A375 (cell line): ENCODE data around the gene HERC2. TPM values are rescaled to one million over a fixed set of nuclear protein-coding genes. Genes with fewer than 3 reads are reported as not detected.

Source experiments
- small RNA-seq: library from RNA; depleted of rRNA; stranded (forward); fragments of <200 nt; gene quantifications from one replicate; pipeline ENCODE3, GENCODE V24; 2014
- total RNA-seq: library from RNA; depleted of rRNA; stranded (reverse); fragments of >200 nt; shearing (Covaris generic); gene quantifications from 2 replicates; pipeline ENCODE4 v1.2.3, GENCODE V29; 2014; rRNA removed

The HERC2 gene, protein sequence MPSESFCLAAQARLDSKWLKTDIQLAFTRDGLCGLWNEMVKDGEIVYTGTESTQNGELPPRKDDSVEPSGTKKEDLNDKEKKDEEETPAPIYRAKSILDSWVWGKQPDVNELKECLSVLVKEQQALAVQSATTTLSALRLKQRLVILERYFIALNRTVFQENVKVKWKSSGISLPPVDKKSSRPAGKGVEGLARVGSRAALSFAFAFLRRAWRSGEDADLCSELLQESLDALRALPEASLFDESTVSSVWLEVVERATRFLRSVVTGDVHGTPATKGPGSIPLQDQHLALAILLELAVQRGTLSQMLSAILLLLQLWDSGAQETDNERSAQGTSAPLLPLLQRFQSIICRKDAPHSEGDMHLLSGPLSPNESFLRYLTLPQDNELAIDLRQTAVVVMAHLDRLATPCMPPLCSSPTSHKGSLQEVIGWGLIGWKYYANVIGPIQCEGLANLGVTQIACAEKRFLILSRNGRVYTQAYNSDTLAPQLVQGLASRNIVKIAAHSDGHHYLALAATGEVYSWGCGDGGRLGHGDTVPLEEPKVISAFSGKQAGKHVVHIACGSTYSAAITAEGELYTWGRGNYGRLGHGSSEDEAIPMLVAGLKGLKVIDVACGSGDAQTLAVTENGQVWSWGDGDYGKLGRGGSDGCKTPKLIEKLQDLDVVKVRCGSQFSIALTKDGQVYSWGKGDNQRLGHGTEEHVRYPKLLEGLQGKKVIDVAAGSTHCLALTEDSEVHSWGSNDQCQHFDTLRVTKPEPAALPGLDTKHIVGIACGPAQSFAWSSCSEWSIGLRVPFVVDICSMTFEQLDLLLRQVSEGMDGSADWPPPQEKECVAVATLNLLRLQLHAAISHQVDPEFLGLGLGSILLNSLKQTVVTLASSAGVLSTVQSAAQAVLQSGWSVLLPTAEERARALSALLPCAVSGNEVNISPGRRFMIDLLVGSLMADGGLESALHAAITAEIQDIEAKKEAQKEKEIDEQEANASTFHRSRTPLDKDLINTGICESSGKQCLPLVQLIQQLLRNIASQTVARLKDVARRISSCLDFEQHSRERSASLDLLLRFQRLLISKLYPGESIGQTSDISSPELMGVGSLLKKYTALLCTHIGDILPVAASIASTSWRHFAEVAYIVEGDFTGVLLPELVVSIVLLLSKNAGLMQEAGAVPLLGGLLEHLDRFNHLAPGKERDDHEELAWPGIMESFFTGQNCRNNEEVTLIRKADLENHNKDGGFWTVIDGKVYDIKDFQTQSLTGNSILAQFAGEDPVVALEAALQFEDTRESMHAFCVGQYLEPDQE (N-terminal part only)
- 38.7 and 44.8 TPM in 2 replicates for total RNA-seq

DNA sequence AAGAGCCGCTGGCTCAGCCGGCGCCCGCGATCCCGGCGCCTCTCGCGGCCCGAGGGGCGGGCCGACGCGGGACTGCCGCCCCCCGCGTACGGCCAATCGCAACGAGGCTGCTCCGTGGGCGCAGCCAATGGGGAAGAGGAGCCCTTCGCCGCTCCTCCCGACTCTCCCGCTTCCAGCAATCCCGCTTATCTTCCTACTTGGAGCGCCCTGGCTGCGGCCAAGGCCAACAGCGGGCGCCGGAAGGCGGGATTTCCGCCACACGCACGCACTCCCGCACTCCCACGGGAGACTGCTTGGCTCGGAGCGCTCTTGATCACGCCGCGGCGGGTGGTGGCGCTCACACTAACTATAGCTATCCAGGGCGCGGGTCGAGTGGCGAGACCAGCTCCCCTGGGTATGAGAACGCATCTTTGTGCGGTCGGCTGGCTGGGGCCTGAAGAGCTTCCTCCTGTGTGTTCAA lies at the start of gene HERC2:
TSS of gene HERC2 (minus strand) at position 51 of the 460 bp plus-strand sequence. CDS start 746 bp downstream, outside the sequence.

DNA sequence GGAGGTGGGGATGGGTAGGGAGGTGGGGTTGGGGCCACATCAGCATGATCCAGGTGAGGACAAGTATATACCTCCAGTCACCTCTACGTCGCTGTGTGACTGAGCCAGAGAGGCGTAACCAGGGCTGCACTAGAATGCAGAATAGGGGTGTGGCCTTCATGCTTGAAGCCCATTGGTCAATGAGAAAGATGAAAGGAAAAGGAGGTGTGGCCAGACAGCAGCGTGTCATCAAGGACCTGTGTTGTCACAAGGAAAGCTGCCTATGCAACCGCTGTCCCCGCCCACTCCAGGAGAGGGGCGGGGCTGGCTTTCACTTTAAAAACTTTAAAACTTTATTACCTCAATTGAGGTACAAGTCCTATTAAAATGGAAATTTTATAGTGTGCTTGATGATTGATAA lies 36.0 kb upstream of the HERC2 start, which contains the start of gene GOLGA6L24:
TSS of gene GOLGA6L24 (minus strand) at position 101 of the 400 bp plus-strand sequence. CDS start at position 40, 61 bp downstream.

DNA sequence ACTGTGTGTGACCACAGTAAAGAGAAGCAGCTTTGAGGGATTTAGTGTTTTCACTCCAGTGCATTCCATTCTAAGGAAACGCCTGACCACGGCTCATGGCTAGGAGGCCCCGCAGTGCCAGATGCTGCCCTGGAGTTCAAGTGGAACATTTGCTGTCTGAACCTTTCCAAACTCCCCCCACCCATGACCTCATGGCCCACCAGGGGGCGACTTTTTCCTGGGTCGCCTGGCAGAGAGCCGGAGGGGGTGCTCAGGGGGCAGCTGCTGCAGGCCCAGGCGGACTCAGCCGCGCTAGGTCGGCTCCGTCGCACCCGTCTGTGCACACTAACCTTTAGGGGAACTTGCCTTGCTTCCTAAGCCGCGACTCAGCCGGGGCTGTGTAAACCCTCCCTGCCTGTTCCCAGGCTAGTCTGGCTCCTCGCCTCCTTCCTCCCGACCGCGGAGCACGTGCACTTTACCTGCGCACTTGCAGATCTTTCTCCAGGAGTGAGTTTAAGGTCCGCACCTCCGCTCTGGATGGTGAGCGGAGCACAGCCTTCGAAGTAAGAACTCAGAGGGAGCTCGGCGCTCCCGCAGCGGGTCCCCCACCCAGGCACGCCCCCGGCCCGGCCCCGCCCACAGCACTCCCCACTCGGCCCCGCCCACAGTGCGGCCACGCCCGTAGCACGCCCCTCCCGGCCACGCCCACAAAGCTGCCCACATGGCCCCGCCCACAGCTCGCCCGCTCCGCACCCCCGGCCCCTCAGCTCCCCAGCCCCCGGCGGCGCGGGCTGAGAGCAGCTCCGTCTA lies 223.0 kb downstream of the HERC2 start, which contains the start of gene OCA2:
TSS of gene OCA2 (minus strand) at position 550 of the 789 bp plus-strand sequence. CDS start 17,441 bp downstream, outside the sequence.

Small RNA genes within 50 kb of the gene (small RNA-seq; reads per million reads assigned to genes)
- not detected for gene AC091304.5

Other genes with a start within 250 kb of the HERC2 start
- gene OCA2, start 222.9 kb downstream of the HERC2 start, total RNA-seq = 0.19 TPM in 2 replicates
- not detected in 2 replicates for gene GOLGA6L24, start 35.9 kb upstream of the HERC2 start, total RNA-seq
- 0.34 TPM in 1 of 2 replicates, not detected in the other for gene GOLGA8F, start 56.5 kb upstream of the HERC2 start, total RNA-seq
- 0.34 and 0.85 TPM in 2 replicates for gene GOLGA8G, start 210.8 kb upstream of the HERC2 start, total RNA-seq
- not detected in 2 replicates for gene GOLGA6L25, start 231.4 kb upstream of the HERC2 start, total RNA-seq